ENCODE measurements around the gene RELT.

The RELT gene

DNA sequence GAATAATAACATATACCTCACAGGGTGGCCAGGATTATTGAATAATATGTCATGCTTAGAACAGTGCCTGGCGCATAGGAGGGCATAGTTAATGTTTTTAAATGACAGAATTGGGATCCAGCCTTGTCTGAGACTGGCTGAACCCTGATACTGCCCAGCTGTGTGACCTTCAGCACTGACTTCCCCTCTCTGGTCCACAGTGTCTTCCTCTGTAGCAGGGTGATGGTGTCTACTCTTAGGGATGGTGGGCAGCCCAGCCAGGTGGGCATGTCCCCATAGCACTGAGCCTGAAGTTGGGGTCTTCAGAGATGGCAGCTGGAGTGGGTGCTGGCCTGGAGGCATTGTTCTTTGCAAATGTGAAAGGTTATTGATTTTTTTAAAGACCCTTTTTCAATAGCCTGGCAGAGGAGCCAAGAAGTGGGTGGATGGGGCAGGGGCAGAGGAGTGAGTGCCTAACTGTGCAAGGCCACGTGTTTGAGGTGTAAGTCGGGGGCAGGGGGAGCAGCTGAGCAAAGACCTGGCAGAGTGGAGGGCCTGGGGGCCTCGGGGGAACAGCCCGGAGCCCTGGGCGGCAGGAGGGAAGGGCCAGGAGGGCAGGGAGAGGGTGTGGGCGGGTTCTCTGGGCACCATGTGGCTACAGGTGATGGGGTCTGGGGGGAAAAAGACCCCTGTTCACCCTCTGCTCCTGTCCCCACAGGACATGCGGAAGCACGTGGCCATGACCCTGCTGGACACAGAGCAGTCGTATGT lies 29.8 kb upstream of the RELT start:
- no peak for DNase-seq (ENCODE audit: extremely low read depth in 1 of 2, low read depth in 1 of 2)

DNA sequence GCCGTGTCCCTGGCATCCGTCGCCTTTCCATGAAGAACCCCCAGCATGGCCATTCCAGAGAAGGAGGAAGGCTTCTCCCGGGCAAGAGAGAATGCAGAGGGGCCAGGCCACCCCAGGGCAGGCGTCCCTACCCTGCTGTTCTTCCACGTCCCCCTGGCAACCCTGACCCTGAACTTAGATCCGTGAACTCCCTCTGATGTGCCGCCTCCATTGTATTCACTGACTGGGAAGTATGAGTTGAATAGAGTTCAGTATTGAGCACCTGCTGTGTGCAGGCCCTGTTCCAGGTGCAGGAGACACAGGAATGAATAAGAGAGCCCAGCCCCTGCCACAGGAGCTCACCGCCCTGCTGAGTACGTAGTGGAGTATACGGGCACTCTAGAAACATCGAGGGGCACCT lies 29.1 kb upstream of the RELT start:
- DNase-seq (ENCODE audit: extremely low read depth in 1 of 2, low read depth in 1 of 2), result no peak

DNA sequence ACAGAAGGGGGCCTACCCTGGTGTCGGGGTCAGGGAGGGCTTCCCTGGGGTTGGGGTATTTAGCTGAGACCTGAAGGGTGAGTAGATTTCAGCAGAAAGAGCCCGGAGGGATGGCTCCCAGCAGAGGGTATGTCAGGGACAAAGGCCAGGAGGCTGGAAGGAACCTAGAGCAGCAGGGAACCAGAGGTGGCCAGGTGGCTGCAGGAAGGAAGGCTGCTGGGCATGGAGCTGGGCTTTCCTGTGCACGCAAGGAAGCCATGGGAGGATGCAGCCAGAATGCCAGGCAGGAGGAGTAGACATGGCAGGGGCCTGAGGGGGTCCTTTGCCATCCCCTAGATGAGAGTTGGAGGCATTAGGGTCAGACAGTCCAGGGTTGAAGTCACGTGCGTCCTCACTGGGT lies 27.4 kb upstream of the RELT start:
- DNase-seq (ENCODE audit: extremely low read depth in 1 of 2, low read depth in 1 of 2), result no peak

DNA sequence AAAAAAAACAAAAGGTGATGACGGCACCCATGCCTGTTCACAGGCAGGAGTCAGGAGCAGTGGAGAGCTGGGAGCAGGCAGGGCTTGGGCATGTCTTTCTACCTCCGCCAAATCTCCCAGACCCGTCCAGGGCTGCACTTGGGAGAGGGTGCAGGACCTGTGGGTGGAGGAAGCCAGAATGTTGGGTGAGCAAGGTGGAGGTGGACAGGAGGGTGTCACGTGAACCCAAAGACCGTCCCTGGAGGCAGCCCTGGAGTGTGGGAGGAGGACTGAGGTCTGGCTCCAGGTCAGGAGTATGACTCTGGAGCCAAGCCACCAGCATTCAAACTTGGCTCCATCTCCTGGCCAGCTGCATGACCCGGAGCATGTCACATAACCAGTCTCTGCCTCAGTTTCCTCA lies 26.6 kb upstream of the RELT start:
- DNase-seq (ENCODE audit: extremely low read depth in 1 of 2, low read depth in 1 of 2), result no peak

DNA sequence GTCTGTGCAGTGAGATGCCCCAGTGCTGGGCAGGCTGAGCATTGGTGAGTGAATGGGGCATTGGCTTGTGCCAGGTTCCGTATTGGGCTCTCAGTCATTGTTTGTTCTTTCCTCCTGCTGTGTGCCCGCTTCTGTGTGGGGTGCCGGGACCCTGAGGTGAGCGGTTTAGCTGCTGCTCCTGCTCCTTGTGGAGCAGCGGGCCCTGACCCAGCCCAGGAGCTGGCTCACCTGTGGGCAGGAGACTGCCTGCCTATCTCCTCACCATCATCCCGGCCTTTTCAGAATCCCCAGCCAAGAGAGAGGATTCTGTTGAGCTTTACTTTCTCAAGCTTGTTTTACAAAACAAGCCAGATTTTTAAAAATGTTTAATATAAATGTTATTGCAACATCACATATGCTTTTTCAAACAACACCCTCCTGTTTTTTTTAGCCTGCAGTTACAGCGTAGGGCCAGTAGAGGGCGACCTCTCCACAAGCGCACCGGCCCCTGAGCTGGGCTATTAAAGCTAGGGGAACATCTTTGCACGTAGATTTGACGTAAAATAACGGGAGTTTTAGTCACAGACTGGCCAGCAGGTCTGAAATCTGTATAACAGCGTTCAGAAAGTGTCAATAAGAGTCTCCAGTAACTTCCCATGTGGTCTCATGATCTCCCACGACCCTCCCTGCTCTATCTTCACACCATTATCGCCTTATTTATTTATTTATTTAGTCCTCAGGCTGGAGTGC lies 25.1 kb upstream of the RELT start:
- DNase-seq (ENCODE audit: extremely low read depth in 1 of 2, low read depth in 1 of 2), result no peak

DNA sequence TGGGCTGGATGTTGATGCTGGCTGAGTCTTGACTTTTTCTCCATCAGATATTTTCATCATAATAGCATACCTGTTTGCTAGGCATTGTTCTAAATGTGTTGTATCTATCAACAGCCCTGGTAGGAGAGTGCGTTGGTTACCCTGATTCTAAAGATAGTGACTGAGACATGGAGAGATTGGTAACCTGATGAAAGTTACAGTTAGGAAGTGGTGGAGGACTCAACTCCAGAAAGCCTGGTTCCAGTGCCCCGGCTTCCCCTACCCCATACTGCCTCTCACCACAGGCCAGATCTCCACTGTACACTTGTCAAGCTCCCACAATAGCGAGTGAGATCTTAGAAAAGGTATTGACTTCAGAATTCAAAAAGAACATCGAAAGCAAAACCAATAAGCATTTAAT lies 22.8 kb upstream of the RELT start:
- no peak for DNase-seq (ENCODE audit: extremely low read depth in 1 of 2, low read depth in 1 of 2)

DNA sequence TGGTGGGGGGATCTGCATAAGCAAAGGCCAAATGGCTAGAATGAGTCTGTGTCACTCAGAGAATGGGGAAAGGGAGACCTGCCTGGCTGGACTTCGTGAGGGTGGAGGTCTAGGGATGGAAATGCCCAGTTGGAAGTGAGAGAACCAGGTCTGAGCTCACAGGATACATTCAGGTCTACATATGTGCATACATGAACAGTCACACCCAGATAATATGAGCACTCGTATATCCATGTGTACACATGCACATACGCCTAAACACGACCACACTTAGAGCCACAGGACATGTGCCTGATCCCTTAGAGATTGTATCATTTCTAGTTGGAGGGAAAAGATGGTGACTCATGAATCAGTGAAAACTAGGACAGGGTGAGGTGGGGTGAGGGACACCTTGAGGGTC lies 21.1 kb upstream of the RELT start:
- no peak for DNase-seq (ENCODE audit: extremely low read depth in 1 of 2, low read depth in 1 of 2)

DNA sequence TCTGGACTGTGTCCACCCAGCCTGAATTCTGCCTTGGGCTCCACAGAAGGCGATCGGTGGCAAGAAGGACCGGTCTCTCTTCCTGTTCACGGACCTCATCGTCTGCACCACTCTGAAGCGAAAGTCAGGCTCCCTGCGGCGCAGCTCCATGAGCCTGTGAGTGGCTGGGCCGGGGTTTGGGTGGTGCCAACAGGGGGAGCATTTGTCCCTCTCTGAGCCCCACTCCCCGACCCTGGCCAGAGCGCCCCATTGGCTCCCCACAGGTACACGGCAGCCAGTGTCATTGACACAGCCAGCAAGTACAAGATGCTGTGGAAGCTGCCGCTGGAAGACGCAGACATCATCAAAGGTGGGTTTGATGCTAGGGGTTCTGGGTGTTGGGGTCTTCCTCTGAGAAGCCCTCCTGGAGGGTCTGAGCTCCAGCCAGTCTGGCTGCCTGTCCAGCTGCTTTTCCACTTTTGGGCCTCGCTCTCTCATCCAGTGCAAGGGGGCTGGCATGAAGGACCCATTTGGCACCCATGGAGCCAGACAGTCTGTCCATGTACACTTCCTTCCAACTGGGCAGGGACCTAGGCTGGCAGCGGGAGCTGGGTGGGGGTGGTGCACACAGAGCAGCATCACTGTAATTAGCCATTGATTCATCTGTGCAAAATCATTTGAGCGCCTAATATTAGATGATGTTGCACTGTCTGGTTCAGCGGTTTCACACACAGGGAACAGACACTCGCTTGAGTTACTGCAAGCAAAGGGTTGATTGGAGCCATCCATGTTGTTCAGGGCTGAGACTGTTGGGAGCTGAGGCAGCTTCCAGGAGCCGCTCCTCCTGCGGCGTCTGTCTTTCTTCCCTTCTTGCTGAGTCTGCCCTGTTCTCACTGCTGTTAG lies 19.0 kb upstream of the RELT start:
- DNase-seq (ENCODE audit: extremely low read depth in 1 of 2, low read depth in 1 of 2), result no peak

DNA sequence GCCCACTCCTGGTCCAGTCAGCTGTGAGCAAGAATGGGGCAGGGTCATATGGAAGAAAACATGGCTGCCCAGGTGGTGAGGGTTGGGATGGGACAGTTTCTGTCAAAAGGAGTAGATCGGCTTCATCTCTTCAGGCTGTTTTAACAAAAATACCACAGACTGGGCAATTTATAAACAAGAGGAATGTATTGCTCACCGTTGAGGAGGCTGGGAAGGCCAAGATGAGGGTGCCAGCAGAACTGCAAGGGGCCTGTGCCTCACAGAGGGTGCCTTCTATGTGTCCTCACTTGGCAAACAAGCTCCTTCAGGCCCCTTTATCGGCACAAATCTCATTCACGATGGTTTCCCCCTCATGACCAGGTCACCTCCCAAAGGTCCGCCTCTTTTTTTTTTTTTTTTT lies 18.1 kb upstream of the RELT start:
- DNase-seq (ENCODE audit: extremely low read depth in 1 of 2, low read depth in 1 of 2), result no peak

DNA sequence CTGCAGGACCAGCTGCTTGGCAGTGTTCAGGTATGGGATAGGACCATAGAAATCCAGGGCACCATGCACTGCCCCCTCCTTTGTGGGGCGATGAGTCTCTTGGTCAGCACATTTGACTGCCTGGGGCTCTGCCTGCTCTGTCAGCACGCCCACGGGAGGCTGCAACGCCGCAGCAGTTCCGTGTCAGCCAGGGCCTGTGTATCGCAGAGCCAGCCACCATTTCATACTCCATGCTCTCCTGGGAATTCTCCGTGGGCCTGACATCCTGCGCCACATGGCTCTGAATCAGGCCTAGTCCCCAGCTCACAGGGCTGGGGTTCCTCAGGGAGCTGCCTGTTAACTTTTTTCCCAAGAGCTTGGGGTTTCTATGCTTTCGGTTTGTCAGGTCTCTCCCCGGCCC lies 16.9 kb upstream of the RELT start:
- no peak for DNase-seq (ENCODE audit: extremely low read depth in 1 of 2, low read depth in 1 of 2)

DNA sequence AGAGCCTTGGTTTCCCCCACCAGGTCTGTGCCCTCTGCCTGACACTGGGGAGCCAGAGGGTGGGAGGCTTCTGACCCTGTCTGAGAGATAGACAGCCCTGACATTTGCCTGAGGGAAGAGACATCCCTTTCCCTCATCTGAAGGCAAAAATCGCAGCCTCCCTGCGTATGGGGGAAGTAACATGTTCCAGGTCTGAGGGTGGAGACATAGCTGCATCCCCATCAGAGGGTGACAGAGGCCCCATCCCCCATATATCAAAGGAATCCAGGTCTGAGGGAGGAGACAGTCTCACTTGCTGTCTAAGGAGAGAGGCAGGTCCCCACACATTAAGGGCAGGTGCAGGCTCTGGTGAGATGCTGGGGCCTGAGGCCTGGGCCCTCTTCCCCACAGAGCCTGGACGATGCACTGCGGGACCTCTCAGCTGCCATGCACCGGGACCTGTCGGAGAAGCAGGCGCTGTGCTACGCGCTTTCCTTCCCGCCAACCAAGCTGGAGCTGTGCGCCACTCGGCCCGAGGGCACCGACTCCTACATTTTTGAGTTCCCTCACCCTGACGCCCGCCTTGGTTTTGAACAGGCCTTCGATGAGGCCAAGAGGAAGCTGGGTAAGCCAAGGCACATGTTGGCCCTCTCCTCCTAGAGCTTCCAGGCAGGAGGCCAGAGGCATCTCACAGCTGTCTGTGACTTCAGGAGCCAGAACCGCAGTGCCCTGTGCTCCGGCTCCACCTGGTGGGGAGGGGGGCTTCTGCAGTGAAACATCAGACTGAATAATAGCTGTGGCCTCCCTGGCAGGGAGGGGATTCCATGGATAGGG lies 16.1 kb upstream of the RELT start:
- no peak for DNase-seq (ENCODE audit: extremely low read depth in 1 of 2, low read depth in 1 of 2)

DNA sequence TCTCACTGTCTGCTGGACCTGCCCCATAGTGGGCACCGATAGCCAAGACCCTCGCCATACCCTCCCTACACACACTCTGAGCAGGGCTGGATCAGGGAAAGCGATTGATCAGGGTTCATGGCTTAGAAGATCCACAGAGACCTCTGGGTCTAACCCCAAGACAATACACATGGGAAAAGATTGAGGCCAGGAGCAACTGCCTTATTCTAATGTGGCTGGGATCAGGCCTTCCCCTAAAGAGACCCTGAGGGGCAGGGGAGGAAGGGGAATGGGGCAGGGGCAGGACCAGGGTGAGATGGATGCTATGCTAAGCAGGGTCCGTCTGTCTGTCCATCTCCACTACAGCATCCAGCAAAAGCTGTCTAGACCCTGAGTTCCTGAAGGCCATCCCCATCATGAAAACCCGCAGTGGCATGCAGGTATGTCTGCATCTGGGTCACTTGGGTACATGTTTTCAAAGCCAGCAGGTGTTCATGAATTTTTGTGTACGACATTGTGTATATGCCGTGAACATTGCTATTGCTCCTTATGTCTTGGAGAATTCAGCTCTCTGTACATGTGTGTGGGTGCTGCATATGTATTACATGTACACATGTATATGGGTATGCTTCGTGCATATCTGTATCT lies 15.3 kb upstream of the RELT start:
- DNase-seq (ENCODE audit: extremely low read depth in 1 of 2, low read depth in 1 of 2), result no peak

DNA sequence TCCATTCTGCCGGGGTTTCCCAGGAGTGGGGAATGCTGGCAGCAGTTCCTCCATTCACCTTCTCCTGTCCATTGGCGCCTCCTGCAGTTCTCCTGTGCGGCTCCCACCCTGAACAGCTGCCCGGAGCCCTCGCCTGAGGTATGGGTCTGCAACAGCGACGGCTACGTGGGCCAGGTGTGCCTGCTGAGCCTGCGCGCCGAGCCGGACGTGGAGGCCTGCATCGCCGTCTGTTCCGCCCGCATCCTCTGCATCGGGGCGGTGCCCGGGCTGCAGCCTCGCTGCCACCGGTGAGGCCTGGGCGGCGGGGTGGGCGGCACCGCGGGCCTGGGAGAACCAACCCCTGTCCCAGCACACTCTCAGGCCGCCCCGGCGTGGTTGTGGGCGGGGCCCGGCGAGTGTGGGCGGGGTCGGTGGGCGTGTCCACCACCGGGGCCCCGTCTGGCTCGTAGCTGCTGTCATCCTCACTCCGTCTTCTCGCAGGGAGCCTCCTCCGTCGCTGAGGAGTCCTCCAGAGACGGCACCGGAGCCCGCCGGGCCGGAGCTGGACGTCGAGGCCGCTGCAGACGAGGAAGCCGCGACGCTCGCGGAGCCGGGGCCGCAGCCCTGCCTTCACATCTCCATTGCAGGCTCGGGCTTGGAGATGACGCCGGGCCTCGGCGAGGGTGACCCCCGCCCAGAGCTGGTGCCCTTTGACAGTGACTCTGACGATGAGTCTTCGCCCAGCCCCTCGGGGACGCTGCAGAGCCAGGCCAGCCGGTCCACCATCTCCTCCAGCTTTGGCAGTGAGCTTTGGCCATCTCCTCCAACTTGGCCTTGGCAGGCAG lies 14.0 kb upstream of the RELT start:
- DNase-seq (ENCODE audit: extremely low read depth in 1 of 2, low read depth in 1 of 2), result no peak

DNA sequence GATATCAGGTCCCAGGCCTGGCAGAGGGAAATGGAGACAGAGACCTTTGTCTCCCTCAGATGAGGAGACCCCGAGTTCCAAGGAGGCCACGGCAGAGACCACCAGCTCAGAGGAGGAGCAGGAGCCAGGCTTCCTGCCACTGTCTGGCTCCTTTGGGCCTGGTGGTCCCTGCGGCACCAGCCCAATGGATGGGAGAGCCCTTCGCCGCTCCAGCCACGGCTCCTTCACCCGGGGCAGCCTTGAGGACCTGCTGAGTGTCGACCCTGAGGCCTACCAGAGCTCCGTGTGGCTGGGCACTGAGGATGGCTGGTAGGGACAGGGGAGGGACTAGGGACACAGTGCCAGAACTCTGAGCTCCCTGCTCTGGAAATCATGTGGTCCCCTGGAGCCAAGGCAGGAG lies 13.1 kb upstream of the RELT start:
- DNase-seq (ENCODE audit: extremely low read depth in 1 of 2, low read depth in 1 of 2), result no peak

DNA sequence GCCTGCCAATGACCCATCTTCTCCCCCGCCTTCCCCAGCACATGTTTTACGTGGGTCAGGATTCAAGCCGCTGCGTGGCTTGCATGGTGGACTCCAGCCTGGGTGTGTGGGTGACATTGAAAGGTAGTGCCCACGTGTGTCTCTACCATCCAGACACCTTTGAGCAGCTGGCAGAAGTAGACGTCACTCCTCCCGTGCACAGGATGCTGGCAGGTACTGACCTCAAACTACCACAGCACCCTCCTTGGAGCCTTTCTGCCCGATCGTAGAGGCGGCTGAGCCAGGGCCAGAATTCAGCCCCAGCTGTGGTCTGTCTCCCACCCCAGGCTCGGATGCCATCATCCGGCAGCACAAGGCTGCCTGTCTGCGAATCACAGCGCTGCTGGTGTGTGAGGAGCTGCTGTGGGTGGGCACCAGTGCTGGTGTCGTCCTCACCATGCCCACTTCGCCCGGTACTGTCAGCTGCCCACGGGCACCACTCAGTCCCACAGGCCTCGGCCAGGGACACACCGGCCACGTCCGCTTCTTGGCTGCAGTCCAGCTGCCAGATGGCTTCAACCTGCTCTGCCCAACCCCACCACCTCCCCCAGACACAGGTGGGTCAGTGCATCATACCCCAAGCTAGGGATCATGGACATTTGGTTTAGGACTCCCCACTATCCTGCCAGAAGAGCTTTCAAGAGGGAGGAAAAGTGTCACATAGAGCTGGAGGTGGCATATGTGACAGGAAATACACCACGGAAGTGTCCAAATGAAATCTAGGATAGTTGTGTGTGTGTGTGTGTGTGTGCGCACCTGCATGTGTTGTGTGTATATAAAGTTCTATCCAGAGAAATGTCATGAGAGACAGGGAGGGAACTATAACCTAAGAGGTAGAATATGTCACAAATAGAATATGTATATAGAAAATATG lies 10.6 kb upstream of the RELT start:
- no peak for DNase-seq (ENCODE audit: extremely low read depth in 1 of 2, low read depth in 1 of 2)

DNA sequence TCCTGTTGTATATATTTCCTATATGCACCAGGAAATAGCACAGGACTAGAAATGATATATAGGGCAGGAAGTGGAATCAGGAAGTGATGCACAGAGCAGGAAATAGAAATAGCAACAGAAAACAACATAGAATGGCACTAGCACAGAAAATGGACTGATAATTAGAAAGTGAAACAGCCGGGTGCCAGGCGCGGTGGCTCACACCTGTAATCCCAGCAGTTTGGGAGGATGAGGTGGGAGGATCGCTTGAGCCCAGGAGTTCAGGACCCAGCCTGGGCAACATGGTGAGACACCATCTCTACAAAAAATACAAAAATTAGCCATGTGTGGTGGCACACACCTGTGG lies 10.0 kb upstream of the RELT start:
- no peak for DNase-seq (ENCODE audit: extremely low read depth in 1 of 2, low read depth in 1 of 2)

DNA sequence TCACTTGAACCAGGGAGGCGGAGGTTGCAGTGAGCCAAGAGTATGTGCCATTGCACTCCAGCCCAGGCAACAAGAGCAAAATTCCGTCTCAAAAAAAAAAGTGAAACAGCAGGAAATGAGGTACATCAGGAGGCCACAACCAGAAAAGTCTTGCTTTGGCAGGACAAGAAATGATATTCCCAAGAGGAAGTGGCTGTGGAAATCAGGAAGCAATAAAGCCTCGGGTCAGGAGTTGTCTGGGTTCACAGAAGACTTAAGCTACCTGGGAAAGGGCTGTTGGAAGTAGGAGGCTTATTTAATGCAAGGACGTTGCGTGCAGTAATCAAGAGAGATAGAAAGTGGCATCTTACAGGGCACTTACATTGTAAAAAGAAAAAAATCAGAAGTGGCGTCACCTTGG lies 9.2 kb upstream of the RELT start:
- DNase-seq (ENCODE audit: extremely low read depth in 1 of 2, low read depth in 1 of 2), result no peak

DNA sequence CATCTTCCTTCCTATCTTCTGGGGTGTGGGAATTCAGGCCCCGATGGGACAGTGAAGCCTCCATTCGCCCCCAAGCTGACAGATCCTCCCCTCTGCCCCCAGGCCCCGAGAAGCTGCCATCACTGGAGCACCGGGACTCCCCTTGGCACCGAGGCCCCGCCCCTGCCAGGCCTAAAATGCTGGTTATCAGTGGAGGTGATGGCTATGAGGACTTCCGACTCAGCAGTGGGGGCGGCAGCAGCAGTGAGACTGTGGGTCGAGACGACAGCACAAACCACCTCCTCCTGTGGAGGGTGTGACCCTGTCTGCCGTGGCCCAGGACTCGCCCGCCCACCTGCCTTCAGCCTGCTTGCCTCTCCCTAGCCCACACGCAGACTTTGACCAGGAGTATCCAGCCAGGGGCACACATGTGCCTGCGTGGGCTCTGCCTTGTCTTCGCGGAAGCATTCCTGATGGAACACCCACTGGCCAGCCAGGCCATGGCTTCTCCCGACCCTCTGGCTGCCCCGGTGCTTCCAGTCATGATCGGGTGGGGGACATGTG lies 8.6 kb upstream of the RELT start:
- DNase-seq (ENCODE audit: extremely low read depth in 1 of 2, low read depth in 1 of 2), result no peak
